Panc1 (cell line): ENCODE results near the gene LMO1.

Experiments used
- CTCF ChIP-seq: fragments of 450-650 bp; IDR thresholded peaks from 2 replicates; pipeline ENCODE4 v1.5.1; 2017; ENCODE audit warnings: mild to moderate bottlenecking
- TCF7L2 ChIP-seq: IDR thresholded peaks from 2 replicates; pipeline ENCODE4 v1.6.1; 2011; ENCODE audit warnings: mild to moderate bottlenecking, low read depth, low read length, inconsistent platforms

GRCh38 chr11:8309311-8309710, 45.6 kb upstream of the LMO1 start:
- TF ChIP-seq TCF7L2: no peak
- TF ChIP-seq CTCF: no peak
